ENCODE data around the gene NKX6-2.
"Not testable (repeated sequence)": the region's sequence is repeated elsewhere in the genome, so short reads cannot be mapped to it uniquely, and the experiment has no call there.

Gene NKX6-2

GRCh38 chr10:132793871-132794849 lies 8.2 kb upstream of the NKX6-2 start:
- DNase-seq = peak; percentile 1

DNA sequence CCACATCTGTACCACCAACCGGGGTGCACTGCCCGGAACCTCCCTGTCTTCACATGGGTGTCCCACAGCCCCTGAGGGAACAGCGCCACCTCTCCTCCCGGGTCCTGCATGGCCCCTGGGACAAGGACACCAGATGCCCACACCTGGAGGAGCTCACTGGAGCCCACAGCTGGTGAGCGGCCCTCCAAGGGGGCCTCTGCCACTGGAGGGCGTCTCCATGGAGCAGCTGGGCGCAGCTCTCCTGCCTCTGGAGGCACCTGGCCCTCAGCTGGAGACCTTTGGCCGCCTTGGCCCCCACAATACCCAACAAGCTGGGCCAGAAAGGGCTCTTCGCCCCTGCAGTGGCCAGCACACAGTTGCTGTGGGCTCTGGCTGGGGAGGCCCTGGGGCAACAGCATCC lies 7.3 kb upstream of the NKX6-2 start:
- no peak for DNase-seq

- no peak for DNase-seq
These were observed 6.8 kb upstream of the NKX6-2 start for GRCh38 chr10:132792796-132793195.

- not testable (repeated sequence) for DNase-seq
These were observed 6.2 kb upstream of the NKX6-2 start for GRCh38 chr10:132792099-132792498.

DNA sequence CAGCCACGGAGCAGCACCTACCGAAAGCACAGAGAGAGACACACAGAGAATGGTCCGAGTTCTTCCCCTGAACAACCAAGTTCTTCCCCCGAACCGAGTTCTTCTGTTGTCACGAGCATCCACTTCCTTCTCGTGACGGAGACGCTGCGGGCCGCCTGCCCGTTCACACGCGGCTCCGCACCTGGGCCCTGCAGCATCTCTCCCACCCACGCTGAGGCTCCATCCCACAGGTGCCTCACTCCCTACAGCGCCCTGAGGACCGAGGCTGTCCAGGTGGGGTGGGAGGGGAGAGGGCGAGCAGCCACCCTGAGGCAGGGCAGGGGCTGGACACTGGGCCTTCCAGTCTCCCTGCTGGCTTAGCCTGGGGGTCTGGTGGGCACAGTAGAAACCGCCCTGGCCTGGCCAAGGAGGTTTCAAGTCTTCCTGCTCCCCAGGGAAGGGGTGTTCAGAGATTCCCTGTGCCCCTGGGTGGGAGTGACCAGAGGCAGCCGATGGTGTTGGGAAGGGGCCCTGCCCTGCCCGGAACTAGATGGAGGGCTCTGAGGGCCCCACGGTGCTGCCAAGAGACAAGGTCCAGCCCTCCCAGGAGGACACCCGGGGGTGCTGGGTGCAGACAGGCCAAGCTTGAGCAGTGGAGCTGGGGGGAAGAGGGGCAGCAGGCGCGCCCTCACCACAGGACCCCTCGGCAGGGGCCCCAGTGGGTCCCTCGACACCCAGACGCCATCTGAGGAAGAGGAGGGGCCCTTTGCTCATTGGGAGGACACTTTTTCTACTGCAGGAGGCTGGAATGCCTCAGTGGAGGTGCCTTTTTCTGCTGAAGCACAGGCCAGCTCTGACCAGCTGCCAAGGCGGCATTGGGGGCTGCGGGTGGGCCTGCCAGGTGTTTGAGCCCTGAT lies 5.2 kb upstream of the NKX6-2 start:
- DNase-seq = no peak

GRCh38 chr10:132790470-132790869 lies 4.5 kb upstream of the NKX6-2 start:
- DNase-seq = no peak

DNA sequence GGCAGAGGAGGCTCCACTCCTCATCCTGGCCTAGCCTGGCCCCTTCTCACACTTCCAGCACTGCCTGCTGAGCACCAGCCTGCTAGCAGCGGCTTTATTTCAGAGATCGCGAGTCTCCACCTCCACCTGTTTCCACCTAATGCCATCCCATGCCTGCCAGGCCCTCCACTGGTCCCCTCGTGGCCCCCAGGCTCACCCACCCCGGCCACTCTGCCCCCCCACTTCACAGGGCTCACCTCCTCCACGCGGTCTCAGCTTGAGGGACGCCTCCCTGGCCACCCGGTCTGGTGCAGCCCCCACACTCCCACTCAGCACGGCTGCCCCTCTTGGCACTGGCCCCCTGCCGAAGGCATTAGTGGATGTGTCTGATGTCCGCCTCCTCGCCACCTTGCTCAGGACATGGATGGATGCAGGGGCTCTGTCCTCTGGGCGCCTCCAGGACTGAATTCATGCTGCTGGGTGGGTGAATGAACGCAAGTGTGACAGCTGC lies 3.8 kb upstream of the NKX6-2 start:
- DNase-seq = no peak

- DNase-seq = no peak
These were observed 2.9 kb upstream of the NKX6-2 start for GRCh38 chr10:132788831-132789219.

DNA sequence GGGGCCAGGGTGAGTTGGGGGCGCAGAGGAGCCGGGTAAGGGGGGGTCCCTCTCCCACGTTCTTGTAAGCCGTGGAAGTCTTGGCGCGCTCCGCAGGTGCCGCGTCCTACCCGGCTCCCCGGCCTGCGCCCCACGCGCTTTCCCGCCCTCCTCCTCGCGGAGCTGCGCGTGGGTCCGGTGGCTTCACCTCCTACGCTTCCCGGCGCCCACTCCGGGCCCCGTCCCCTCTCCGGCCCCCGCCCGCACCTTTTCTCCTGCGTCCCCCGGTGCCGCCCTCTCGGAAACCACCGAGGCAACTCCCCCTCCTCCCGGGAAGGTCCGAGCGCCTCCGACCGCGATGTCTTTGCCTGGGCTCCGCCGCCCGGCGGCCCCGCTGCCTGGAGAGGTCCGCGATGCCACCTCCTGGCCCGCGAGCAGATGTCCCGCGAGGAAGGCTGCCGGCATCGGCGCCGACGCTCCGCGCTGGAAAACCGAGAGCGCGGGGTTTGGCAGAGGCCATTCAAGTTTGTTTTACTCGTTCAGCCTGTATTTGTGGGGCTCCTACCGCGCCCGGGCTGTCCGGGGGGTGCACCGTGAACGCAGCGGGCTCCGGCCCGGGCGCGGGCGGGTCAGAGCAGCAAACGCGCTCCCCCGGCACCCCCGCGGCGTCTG lies 2.4 kb upstream of the NKX6-2 start:
- DNase-seq = no peak

DNA sequence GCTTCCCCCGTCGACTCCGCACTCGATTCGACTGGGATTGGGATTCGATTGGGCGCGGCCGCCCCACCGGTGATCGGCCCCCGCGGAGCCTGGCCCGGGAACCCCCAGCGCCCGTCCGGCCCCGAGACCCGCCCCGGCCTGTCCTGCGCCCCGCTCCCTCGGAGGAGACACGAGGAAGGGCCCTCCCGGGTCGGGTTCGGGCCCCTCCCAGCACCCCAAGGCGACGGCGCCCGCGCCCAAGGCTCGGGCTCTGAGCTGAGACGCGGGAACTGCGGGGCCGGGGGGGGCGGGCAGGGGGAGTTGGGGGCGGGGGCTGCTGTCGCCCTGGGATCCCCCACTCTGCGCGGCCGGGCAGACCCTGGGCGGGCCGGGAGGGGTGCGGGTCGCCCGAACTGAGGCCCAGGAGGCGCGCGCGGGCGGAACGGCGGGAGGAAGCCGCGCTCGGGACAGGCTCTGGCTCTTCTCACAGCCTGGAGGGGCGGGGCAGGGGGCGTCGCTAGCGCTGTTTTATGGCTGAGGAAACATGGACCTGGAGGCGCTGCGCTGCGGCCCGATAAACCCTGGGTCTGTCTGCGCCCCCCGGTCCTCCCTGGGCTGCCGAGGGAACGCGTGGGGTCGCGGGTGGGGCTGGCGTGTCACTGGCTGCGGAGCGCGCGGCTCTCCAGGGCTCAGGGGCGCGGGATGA lies 1.7 kb upstream of the NKX6-2 start:
- no peak for DNase-seq

GRCh38 chr10:132786884-132787494 lies 1.0 kb upstream of the NKX6-2 start:
- DNase-seq = no peak

DNA sequence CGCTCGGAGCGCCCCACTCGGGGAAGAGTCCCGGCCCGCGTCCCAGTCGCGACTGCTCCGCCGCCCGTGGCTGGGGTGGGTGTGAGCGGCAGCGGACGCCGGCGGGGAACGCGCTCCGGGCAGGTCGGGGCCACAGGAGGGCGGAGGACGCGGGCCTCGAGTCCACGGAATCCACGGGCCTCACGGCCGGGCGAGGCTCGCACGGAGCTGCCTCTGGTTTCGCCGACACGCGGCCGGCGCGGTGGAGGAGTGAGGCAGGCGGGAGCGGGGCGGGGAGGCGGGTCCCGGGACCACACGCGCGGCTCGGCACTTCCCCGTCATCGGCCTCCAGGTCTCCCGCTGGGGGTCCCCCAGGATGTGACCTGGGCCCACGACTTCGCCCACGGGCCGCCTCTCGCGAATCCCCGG lies 533 bp upstream of the NKX6-2 start:
- no peak for DNase-seq

DNA sequence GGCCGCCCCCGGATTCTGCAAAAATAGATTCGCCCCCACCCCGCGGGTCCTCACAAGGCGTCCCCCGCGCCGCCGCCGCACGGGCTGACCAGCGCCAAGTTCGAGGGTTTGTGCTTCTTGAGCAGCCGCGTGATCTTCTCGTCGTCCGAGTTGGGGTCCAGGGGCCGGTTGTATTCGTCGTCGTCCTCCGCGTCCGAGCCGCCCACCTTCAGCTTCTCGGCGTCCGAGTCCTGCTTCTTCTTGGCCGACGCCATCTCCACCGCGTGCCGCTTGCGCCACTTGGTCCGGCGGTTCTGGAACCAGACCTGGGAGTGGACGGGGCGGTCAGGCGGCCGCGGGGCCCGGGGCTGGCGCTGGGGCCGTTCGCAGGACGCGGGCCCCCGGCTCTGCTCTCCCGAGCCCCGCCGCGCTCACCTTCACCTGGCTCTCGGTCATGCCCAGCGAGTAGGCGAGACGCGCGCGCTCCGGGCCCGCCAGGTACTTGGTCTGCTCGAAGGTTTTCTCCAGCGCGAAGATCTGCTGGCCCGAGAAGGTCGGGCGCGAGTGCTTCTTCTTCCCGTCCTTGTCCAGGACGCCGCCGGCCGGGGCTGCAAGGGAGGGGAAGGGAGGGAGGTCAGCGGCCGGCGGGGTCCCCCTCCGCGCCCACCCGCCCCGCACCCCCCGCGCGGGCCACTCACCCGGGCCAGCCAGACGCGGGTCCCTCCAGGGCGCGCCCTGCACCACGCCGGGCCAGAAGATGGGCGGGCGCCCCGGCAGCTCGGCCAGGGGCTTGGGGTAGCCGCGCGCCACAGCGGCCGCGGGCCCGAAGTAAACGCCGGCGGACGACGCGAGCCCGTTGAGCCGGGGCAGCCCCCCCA lies 853 bp downstream of the NKX6-2 start:
- no peak for DNase-seq

DNA sequence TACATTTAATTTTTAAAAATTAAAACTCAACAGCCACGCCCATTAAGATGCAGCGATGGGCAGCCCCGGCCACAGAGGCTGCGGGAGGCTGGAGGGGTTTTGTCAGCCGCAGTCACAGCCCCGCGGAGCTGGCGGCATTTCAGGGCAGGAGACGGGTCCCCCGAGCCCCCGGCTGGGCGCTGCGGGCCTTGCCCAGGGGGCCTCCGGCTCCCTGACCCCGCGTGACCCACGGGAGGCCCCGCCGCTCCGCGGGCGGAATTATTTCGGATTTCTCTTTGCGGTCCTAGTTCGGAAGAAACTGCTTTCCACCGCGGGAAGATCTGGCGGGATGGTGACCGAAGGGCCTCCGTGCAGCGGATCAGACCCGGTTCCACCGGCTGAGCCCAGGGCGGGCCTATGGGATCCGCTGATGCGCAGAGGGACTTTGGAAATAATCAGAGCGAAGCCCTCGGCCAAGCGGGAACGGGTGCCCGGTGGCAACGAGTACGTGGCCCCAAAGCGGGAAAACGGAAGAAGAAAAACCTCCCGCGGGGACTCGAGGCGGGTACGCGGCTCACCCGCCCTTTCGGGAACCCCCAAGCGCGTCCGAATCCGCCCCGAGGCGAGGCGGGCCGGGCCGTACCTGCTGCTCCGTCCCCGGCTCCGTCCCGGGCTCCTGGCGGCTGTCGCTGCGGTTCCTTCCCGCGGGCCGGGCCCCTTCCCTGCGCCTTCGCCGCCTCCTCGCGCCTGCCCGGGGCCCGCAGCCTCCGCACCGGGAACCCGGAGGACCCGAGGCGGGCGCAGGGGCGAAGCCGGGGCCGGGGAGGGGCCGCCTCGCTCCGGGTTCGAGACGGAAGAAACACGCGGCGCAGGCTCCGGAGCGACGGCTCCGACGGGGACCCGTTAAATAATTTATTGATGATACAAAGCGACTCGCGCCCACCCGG lies 1.7 kb downstream of the NKX6-2 start:
- DNase-seq = no peak

DNA sequence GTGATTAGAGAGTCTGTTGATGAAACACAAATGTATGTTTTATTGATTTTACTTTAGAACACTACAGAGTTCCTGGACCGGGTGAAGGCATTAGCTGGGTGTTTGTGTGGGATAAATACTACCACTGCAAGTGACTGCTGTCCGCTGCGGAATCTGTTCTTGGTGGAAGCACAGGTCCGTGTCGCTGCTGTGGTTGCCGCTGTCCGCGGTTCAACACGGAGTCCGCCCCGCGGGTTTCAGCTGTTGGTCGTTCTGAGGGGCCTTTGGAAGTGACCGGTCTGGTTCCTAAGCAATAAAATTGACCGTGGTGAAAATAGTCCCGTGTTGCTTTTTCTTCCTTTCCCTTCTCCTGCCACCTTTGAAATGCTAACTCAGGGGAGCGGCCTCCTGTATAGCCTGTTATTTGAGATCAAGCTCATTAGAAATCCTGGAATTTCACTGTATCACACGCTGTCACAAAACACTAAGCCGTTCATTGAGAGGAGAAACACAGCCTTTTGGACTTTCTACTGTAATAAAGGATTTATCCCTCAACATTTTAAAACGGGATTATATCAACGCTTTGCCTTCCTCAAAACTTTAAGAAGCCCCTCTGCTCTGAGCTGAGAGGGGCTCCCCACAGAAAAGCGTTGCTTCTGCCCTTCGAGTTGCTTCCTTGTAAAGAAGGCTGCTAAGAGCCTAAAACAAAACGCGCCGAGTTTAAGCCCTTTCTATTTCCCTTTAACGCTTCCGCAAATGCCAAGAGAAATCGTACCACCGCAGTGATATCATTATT lies 2.6 kb downstream of the NKX6-2 start:
- no peak for DNase-seq

DNA sequence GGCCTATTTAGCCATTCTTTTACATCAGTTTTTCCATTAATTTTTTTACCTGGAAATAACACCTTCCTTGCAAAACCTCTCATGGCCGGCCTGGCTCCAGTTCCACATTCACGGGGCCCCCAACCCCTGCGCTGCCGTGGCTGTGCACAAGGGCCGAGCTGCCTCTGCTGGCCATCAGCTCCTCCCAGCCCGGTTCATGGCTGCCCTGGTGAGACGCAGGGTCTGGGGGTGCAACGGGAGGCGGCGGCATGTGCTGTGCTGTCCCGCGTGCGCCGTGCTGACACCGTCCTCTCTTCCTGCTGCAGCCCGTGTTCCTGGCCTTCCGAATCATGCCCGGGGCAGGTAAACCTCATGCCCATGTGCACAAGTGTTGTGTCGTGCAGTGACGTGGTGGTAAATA lies 4.4 kb downstream of the NKX6-2 start:
- no peak for DNase-seq

- DNase-seq = no peak
These were observed 5.6 kb downstream of the NKX6-2 start for GRCh38 chr10:132780356-132780755.

- no peak for DNase-seq
These were observed 6.2 kb downstream of the NKX6-2 start for GRCh38 chr10:132779549-132780294.

Measured in NCI-H2227 treated with DMSO at 0.1 percent for 48 hours (cell line).